Activated CD4-positive, alpha-beta T cell treated with anti-CD3 and anti-CD28 coated beads for 1 hour (primary cell): ENCODE results near the gene MT4.
A peak's percentile ranks its signal among the peaks of the same experiment; 100 is the strongest.

Experiments
- DNase-seq: peaks from one replicate; pipeline ENCODE4 v3.0.0-alpha.2; 2020

Gene MT4

DNA sequence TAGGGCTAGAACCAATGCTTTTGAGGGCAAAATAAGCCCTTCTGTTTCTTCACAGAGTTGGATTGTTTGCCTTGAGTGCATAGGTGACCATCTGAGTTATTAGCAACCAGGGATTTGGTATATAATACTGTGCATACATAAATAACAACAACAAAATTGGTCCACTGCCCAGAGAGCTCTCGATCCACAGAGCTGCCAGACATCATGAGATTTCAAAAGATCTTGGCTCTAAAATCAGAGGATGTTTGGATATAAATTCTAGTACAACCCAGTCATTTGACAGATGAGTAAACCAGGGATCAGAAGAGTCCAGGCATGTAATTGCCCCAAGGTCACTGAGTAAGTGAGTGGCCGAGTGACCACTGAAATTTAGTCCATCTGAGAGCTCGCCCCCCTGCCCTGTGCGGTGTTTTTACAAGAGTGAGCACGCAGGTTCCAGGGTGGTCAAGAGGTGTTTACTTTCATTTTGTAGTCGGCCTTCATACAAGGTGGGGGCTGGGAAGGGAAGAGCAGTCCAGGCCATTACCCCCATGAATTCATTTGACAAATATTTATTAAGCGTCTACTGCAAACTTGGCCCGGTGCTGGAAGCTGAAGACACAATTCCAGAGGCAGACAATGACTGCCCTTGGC lies 41.7 kb downstream of the MT4 start:
- DNase-seq, result no peak

DNA sequence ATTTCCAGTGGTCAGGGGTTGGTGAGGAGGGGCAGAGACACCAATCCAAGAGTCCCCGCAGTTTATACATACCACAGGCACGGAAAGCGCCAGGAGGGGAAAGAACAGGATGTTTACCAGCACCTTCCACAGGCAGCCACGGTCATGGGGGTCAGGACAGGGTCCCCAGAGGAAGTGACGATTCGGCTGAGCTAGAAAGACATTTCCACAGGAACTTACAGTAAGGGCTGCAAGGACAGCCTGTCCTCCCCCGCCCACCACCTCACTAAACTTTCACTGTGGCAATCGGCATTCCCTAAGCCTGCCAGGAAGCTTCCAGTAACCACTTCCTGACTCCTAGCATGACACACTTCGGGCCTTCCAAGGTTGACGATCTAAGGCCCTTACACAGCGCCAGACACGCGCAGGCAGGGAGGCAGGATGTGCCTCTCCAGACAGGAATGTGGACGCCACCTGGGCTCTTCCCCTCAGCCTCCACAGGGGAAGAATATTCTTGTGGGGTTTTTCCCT lies 42.3 kb downstream of the MT4 start:
- DNase-seq, result no peak

DNA sequence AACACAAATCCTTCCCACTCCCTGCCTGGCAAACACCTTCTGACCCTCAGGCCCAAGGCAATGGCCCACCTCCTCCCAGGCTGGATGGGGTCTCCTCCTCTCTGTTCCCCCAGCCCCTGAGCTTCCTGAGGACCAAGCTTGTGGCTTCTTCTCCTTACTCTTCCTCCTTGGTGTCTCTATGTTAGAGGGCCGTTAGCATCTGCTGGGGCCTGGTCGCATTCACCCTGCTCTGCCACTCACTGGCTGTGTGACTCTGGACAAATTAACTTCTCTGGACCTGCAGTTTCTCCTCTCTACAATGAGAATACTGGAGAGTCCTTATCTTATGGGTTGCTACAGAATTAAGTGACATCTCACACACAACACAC lies 42.8 kb downstream of the MT4 start:
- DNase-seq, result no peak

DNA sequence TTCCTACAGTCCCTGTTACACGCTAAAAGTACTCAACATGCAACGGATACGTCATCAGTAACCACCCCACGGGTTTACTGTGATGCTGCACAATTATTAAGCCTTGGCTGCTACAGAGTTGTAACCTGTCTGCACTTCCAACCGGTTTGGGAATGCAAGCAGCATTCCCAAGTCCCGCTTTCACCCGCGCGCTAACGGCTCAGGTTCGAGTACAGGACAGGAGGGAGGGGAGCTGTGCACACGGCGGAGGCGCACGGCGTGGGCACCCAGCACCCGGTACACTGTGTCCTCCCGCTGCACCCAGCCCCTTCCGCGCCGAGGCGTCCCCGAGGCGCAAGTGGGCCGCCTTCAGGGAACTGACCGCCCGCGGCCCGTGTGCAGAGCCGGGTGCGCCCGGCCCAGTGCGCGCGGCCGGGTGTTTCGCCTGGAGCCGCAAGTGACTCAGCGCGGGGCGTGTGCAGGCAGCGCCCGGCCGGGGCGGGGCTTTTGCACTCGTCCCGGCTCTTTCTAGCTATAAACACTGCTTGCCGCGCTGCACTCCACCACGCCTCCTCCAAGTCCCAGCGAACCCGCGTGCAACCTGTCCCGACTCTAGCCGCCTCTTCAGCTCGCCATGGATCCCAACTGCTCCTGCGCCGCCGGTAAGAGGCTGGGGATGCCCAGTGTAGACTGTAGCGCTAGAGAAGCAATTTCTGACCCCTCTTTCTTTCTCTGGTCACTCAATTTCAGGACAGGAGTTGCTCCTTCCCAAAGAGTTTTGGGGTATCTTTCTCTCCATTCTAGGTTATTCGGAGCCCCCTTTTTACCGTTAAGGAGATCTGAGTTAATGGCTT lies 43.4 kb downstream of the MT4 start, which contains the start of gene MT2A:
TSS of gene MT2A (plus strand) at position 542 of the 833 bp plus-strand sequence. CDS start at position 614, 72 bp downstream.
- peak; percentile 79 for DNase-seq

DNA sequence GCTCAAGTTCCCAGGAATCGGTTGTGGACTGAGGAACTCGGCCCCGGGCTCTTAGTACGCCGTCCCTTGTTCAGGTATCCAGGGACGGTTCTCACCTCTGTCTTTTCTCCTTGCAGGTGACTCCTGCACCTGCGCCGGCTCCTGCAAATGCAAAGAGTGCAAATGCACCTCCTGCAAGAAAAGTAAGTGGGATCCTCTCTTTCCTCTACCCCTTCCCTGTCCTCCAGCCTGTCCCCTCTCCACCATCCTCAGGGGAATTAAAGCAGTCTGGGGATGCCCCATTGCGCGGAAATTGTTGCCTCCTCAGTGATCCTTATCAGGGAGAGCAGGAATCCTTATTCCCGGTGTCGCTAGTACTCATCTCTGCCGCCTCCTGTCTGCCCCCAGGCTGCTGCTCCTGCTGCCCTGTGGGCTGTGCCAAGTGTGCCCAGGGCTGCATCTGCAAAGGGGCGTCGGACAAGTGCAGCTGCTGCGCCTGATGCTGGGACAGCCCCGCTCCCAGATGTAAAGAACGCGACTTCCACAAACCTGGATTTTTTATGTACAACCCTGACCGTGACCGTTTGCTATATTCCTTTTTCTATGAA lies 44.1 kb downstream of the MT4 start:
- DNase-seq, result no peak

DNA sequence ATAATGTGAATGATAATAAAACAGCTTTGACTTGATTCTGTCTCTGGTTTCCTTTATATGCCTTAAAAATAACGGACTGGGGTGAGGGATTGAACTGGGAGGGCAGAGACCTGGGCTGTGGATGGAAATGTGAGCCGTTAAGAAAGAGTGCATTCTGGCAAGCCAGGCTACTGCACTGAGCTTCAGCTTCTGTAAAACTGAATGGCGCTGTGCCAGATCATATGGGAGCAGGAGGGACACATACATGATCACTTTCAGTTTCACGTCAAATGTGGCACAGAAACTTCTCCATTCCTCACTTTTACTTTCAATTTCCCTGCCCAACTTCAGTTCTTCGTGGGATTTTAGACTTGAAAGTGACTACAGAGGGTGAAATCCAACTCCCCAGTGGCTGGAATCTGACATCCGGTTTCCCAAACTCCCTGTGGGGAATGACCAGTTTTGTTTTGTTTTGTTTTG lies 44.6 kb downstream of the MT4 start:
- DNase-seq, result peak; percentile 58

DNA sequence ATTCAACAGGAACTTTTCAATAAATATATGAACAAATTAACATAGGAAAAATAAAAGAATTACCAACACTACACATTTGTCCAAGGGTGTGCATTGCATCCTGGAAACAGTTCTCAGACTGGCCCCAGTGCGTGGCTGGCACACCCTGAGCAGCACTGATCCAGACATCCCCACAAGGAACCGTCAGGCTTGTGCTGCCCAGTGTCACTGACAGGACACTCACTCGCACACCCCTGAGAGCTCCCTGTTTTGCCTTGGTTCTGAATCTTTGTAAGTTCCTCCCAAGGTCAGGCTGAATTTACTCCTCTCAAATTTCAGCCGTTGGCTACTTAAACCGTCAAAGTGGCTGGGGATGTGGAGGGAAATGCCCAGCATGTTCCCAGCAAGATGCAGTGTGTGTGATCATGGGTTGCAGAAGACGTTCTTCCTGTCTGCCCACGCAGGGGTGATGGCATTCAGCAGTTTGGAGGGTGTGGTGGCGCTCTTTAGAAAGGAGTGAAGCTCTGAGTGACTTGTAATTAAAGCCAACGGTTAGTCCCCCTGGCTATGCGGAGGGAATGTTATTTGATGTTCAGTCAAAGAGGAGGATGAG lies 45.2 kb downstream of the MT4 start:
- DNase-seq, result peak; percentile 61

DNA sequence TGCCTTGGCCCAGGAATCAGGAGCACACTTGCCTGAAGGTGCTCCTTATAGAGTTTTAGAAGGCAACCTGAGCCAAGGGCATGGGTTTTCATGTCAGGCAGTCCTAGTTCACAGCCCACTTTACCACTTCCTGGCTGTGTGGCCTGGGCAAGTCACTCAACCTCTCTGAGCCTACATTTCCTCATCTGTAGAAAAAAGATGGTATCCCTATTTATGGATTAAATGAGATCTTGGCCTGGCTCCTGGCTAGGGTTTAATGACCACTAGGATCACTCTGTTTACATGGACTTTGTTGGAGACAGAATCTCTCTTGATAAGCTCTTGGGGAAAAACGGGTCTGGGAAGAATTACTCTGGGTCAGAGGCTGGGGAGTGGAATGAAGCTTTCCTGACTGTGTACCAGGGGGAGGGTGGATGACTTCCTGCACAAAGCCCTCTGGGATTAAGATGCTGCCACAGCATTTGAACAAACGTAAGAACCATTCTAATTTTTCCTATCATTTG lies 45.8 kb downstream of the MT4 start:
- DNase-seq, result no peak

DNA sequence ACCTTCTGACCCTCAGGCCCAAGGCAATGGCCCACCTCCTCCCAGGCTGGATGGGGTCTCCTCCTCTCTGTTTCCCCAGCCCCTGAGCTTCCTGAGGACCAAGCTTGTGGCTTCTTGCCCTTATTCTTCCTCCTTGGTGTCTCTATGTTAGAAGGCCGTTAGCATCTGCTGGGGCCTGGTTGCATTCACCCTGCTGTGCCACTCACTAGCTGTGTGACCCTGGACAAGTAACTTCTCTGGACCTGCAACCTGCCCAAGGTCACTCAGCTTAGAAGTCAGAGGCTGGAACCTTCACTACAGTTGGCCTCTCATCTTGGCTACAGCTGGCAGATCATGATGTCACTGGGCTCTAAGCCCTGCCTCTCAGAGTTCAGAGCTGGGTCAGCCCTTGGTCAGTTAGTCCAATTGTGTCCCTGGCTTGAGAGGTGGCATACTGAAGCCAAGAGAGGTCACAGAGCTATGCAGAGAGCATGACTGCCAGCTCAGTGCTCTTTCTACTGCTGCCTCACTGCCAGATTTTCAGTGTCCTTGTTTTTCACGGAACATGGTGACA lies 46.5 kb downstream of the MT4 start:
- no peak for DNase-seq

DNA sequence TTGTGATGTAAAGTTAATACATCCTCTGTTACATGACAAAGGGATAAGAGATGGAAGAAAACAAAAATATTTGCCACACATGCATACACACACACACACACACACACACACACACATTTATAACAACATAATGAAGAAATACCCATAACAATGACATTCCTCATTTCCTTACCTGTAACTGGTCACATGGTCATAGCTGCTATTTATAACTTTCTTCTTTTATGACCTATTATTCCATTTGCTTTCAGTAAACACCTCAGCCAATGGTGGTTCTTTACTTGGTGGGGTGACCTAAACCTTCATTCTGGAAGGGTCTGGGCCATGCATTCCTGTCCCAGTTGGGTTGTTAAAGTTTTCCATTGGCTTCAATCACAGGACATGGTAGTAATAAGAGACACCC lies 48.8 kb downstream of the MT4 start:
- no peak for DNase-seq

DNA sequence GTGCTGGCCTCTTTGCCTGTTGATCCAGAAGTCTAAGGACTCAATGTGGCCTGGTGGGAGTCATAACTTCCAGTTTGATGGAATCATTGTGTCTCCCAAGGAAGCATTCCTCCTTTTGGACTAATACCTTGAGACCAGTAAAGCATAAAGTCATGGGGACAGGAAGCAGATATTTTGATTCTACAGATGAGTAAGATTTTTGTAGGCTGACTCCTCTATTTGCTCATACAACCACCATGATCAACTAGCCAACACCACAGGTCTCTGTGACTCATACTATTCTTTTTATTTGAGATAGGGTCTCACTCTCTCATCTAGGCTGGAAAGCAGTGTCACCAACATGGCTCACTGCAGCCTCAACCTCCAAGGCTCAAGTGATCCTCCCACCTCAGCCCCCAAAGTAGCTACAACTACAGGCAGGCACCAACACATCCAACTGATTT lies 49.7 kb downstream of the MT4 start:
- no peak for DNase-seq

DNA sequence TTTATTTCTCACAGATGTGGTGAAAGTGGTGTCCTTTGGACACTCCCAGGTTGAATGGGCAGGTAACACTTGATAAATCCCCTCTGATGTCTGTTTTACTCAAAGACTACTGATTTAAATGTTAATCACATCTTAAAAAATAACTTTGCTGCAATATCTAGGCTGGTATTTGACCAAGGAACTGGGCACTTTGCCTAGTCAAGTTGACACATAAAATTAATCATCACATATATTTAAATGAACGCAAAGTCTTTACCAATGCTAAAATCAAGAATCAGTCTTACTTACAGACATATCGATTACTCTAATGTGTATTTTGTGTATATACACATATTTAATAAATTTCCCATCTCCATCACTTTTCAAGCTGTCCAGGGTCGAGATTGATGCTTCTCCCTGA lies 50.5 kb downstream of the MT4 start:
- no peak for DNase-seq

DNA sequence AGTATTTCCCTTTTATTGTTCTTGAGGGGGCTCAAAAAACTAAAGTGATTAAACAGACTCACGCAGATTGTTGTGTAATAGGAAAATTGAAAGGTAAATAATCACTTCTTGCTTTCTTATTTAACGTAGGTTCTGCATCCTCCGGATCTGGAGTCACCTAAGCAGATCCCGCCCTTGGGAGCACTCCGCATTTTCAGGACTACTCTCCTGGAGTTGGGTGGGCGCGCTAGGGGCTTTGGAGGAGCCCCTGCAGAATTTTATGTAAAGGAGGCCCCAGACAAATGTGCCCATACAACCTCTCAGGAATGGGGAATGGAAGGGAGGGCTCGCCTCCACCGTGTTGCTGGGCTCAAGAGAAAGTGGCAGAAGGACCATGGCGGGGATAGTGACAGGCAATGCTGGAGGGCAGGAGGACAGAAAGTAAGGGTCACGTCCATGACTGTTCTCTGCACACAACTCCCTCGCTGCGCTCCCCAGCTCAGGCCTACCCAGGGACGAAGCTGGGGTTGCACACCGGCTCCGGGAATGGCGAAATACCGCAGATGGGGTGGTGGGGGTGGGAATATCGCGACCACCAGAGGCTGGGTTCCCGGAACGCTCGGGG lies 51.8 kb downstream of the MT4 start:
- DNase-seq, result no peak

DNA sequence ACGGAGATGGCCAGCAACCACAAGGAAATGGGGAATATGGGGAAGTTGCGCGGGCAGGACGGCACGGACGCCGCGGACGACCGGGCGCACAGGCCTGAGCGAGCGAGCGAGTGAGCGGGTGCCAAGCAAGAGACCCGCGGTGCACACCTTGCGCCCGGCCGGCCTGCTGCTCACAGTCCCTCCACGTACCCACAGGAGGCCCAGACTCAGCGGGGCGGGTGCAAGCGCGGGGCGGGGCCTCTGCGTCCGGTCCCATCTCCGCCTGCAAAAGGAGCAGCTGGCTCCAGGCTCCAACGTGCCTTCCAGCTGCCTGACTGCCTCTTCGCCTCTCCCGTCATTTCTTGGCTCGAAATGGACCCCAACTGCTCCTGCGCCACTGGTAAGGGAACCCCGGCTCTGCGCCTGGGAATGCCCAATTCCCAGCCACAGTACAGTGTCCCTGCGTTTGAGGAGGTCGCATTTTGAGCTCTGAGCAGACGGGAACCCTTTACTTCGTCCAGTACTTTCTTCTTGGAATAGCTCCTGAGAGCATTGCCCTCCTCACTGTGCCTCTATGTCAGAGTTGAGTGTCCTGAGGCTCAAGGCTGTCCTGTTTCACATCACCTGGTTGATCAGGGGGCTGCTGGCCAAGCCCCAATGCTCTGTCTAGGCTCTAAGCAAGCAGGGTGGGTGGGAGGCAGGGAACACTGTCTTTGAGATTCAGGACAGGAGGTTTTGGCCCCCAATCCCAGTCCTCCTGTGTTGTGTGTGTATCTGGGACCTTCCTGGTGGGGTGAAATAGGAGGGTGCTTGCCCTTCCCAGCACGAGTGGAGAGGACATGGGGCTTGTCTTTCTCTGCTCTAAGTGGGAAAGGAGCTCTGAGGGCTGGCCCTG lies 52.6 kb downstream of the MT4 start:
- DNase-seq, result no peak

DNA sequence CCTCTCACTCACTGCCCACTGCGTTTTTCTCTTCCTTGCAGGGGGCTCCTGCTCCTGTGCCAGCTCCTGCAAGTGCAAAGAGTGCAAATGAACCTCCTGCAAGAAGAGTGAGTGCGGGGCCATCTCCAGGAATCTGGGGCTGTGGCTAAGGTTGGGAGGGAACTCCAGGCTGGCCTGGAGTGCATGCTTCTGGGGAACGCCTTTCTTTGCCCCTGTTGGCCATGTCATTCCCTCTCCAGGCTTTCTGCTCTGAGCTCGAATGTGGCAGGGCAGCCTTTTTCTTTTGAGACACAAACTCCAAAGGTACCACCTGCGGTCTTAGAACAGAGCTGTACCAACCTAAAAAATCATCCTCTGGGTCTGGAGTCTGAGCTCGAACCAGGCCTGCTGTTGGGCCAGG lies 53.3 kb downstream of the MT4 start:
- DNase-seq, result no peak
